Stimulated activated naive B cell treated with anti-CD40 and anti-IgM and Interleukin-4, amounts not matched to agents 10 μg/mL and 1 μg/mL and 100 μg/mL, for 72 hours (primary cell): Measurements from ENCODE around the gene SPATS1.

Source experiments
- ATAC-seq, 2 donors: fragments of 150-1000 bp; cut with Tn5 transposase; replicated peaks; 2 replicates each; pipeline ENCODE4 v1.10.0; 2021; ENCODE audit warnings: moderate library complexity in 1 of 2
- DNase-seq: peaks from one replicate; pipeline ENCODE4 v3.0.0; 2021
- H3K27ac Mint-ChIP-seq: one replicate; pipeline ENCODE4 v1.8.0; 2022; ENCODE audit warnings: mild to moderate bottlenecking, mixed read lengths
- H3K27me3 Mint-ChIP-seq, 2 donors: one replicate each; pipeline ENCODE4 v1.8.0; 2022; ENCODE audit warnings: mixed read lengths in 2 of 2
- H3K36me3 Mint-ChIP-seq, 2 donors: one replicate each; pipeline ENCODE4 v1.8.0; 2022; ENCODE audit warnings: mixed read lengths in 2 of 2, mild to moderate bottlenecking in 1 of 2
- H3K4me1 Mint-ChIP-seq, 2 donors: one replicate each; pipeline ENCODE4 v1.8.0; 2022; ENCODE audit warnings: mixed read lengths in 2 of 2, mild to moderate bottlenecking in 1 of 2
- H3K4me3 Mint-ChIP-seq, 2 donors: one replicate each; pipeline ENCODE4 v1.8.0; 2022; ENCODE audit warnings: mild to moderate bottlenecking in 2 of 2, mixed read lengths in 2 of 2, moderate library complexity in 1 of 2
- H3K9me3 Mint-ChIP-seq, 2 donors: one replicate each; pipeline ENCODE4 v1.8.0; 2022; ENCODE audit warnings: mixed read lengths in 2 of 2, mild to moderate bottlenecking in 1 of 2

SPATS1 gene

DNA sequence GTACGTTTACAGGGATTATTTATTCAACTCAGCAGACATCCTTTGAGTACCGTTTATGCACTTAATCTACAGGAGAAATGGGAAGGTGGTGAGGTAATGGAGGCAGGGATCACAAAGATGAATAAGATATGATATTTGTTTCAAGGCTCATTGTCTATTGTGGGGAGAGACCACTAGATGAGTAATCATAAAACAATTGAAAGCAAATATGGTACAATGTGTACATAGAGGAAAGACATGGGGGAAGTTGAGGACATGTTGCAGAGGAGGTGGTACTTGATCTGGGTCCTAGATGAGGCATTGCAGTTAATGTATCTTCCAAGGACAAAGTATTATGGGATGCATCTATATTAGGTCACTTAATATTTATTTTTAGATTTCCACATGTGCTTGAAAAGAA, 31.3 kb downstream of the SPATS1 start:
- Mint-ChIP-seq H3K4me1 (no peaks in the 10 kb centered on the region), H3K36me3 (no peaks in the 10 kb centered on the region), H3K9me3 (no peaks in the 10 kb centered on the region), H3K27me3 (peaks cover 12 to 24% of the 10 kb centered on the region in 2 donors), H3K4me3 (no peak overlapping the region), H3K27ac (no peak overlapping the region)
- no peak for DNase-seq
- ATAC-seq, result no peak

DNA sequence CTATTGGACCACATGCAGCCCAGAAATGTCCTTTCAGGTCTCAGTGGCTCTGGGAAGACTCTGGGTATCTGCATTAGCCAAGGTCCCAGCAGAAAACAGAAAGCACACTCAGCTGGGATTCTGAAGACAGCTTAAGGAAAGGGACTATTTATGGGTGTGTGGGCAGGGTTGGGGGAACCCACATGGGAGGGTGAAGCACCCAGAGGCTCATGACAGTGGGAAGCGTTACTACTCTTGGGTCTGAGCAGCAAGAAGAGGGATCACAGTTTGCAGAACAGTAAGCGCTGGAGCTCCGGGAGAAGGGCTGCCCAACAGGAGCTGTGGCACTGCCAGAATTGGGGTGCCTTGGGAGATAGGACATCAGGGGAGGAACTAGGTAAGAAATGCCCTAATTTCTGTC, 32.6 kb downstream of the SPATS1 start:
- no peaks in the 10 kb centered on the region for H3K9me3 Mint-ChIP-seq
- peaks cover 16 to 29% of the 10 kb centered on the region in 2 donors for H3K27me3 Mint-ChIP-seq
- no peak for DNase-seq
- no peak overlapping the region for H3K27ac Mint-ChIP-seq
- no peaks in the 10 kb centered on the region for H3K4me1 Mint-ChIP-seq
- no peaks in the 10 kb centered on the region for H3K36me3 Mint-ChIP-seq
- ATAC-seq, result no peak
- H3K4me3 Mint-ChIP-seq, result no peak overlapping the region

DNA sequence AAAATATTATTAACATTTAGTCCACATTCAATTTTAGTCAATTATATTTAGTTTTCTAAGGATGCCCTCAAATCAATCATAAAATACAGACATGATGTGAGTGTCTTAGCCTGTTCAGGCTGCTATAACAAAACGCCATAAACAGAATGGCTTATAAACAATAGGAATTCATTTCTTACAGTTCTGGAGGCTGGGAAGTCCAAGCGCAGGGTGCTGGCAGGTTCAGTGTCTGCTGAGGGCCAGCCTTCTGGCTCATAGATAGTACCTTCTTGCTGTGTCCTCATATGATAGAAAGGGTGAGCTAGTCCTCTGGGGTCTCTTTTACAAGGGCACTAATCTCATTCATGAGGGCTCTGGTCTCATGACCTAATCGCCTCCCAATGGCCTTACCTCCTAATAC, 35.0 kb downstream of the SPATS1 start:
- no peak for DNase-seq
- H3K27me3 Mint-ChIP-seq, result peaks cover 25 to 44% of the 10 kb centered on the region in 2 donors
- no peaks in the 10 kb centered on the region for H3K36me3 Mint-ChIP-seq
- no peak for ATAC-seq
- no peaks in the 10 kb centered on the region for H3K4me1 Mint-ChIP-seq
- no peaks in the 10 kb centered on the region for H3K9me3 Mint-ChIP-seq
- H3K4me3 Mint-ChIP-seq, result no peak overlapping the region
- no peak overlapping the region for H3K27ac Mint-ChIP-seq

DNA sequence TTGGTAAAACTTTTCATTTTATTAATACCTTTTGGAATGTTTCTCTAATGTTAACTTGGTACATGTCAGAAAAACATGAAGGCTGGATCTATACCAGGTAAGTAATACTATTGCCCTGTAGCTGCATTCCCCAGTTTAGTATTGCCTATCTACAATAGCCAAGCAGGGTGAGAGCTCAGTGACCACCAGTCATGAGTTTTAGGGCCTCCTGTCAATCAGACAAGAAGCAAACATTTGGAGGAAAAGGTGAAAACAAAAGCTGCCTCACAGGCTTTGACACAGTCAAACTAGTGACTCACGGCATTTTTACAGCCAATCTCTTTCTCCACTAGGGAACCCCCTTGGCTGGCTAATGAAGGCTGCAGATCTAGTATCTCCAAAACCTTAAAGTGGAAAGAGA, 35.5 kb downstream of the SPATS1 start:
- peaks cover 25 to 44% of the 10 kb centered on the region in 2 donors for H3K27me3 Mint-ChIP-seq
- H3K27ac Mint-ChIP-seq, result no peak overlapping the region
- no peaks in the 10 kb centered on the region for H3K36me3 Mint-ChIP-seq
- no peak for DNase-seq
- no peaks in the 10 kb centered on the region for H3K9me3 Mint-ChIP-seq
- H3K4me3 Mint-ChIP-seq, result no peak overlapping the region
- no peak for ATAC-seq
- H3K4me1 Mint-ChIP-seq, result no peaks in the 10 kb centered on the region

DNA sequence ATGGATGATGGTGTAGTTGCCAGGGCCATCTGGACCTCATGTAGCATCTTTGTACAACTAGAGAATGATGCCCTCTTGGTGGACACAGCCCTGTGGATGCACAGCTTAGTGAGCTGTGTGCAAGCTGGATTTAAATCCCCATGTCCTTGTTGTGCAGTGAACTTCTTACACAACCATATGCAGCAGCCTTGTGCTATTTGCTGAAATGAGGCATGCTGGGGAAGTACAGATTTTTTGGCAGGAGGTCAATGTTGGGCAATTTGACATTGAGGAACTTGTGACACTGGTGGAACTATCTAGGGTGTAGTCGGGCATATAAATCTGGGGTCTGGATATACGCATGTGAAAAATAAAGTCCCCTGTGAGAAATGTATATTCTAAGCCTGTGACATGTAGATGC, 39.3 kb downstream of the SPATS1 start:
- Mint-ChIP-seq H3K9me3 (no peaks in the 10 kb centered on the region), H3K4me1 (peaks cover 0 to 4% of the 10 kb centered on the region in 2 donors), H3K27ac (no peak overlapping the region), H3K36me3 (no peaks in the 10 kb centered on the region), H3K27me3 (peaks cover 13 to 39% of the 10 kb centered on the region in 2 donors), H3K4me3 (no peak overlapping the region)
- ATAC-seq (no peak), DNase-seq (no peak)

DNA sequence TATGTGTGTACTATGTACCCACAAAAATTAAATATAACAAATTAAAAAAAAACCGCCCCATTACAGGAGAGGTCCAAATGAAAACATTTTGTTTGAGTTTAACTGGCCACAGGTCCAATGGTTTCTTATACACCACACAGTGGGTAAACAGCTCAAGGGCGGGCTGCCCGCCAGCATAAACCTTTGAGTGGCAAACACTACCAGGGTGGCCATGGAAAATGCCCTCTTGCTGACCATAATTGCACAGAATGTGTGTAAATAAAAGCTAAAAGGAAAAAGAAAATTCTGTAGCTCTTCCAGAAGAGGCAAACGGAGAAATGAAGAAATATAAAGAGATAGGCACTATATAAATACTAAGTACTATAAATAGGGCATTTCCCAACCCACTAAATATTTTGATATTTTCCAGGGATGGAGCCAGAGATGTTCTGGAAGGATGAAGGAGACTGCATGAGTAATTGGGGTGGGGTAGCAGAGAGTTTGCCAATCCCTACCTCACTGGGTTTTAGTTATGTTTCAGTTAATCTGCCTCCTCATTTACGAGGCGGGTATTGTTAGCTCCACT, 44.0 kb downstream of the SPATS1 start:
- ATAC-seq (no peak), DNase-seq (no peak)
- Mint-ChIP-seq H3K4me3 (peak overlapping the region; percentile 91 to 93), H3K27ac (peak overlapping the region; percentile 97), H3K27me3 (peaks cover 8 to 16% of the 10 kb centered on the region in 2 donors), H3K36me3 (peaks cover 13 to 18% of the 10 kb centered on the region in 2 donors), H3K4me1 (peaks cover 21 to 31% of the 10 kb centered on the region in 2 donors), H3K9me3 (no peaks in the 10 kb centered on the region)

DNA sequence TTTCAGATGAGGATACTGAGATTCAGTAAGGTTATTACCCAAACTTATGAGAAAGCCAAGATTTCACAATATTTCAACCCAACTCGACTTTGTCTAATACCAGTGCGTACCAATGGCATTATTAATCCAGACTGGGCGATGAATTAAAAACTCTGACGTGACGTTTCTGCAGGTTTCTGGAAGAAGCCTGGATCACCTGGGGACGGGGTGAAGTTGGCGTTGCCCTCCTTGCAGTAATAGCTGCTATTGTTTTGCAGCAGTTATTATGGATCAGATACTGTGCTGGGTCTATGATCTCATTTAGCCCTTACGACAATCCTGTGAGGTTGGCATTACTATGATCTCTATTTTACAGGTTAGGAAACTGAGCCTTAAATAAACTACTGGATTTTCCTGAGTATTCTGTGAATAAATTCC, 44.5 kb downstream of the SPATS1 start:
- peak; percentile 8 to 21 for ATAC-seq
- peaks cover 18 to 23% of the 10 kb centered on the region in 2 donors for H3K36me3 Mint-ChIP-seq
- no peak for DNase-seq

DNA sequence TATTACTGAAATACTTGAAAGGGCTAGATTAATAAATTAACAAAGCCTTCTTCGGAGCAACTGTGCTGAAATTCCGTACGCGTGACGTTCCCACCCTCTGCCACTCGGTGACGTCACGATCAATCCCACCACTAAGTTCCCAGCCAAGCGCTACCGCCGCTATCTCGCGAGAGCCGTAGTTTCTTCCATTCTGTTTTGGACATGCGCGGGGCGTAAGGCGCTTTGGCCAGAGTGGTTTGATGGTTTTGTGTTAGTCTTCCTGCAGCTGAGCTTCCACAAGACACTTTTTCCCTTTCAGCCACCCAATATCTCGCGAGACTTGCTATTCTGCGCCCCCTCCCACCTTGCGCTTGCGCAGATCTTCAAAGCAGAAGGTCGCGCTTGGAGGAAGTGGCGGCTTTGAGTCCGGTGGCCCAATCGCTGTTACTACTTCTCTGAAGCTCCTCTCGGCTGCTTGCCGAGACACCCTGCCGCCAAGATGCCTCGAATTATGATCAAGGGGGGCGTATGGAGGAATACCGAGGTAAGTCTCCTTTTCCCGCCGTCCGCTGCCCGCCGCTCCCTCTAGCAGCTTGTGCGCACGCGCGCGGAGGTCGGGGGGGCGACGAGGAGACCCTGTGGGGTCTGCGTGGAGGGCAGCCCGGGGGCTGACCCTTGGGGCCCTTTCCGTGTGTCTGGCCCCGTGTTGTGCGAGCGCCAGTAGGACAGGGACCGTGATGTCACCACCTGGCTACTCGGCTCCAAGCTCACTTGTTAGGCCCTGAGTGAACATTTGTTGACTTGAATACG, 45.1 kb downstream of the SPATS1 start, which contains the start of gene CDC5L:
CDC5L (plus strand) TSS at position 361 of the 789 bp plus-strand sequence; CDS start at position 479, 118 bp downstream.
- Mint-ChIP-seq H3K4me1 (peaks cover 21 to 38% of the 10 kb centered on the region in 2 donors), H3K36me3 (peaks cover 21 to 25% of the 10 kb centered on the region in 2 donors), H3K9me3 (no peaks in the 10 kb centered on the region), H3K4me3 (peak within 1 kb of the TSS; percentile 91 to 93), H3K27me3 (peaks cover 0 to 12% of the 10 kb centered on the region in 2 donors), H3K27ac (peak within 1 kb of the TSS; percentile 97)
- ATAC-seq, result peak; percentile 96 to 97
- DNase-seq, result peak; percentile 97

More for the DNA sequence above, 44.5 kb downstream of the SPATS1 start:
- H3K27ac Mint-ChIP-seq, result peak overlapping the region; percentile 97
- H3K4me1 Mint-ChIP-seq, result peaks cover 21 to 36% of the 10 kb centered on the region in 2 donors
- peak overlapping the region; percentile 91 to 93 for H3K4me3 Mint-ChIP-seq
- peaks cover 3 to 12% of the 10 kb centered on the region in 2 donors for H3K27me3 Mint-ChIP-seq
- H3K9me3 Mint-ChIP-seq, result no peaks in the 10 kb centered on the region

DNA sequence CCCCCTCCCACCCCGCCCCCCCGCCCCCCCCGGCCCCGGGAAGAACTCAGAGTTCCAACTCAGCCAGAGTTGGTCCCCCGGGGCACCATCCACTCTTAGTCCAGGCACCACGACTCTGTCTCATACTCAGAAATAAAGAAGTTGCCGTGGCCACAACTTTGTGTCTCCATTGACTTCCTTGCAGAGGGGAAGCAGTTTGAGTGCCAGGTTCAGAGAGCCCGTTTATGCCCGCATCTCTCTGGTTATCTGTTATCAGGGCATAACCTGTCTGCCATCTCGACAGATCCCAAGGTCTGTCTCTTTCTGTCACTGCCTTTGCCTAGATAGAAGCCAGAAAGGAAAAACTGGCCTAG, 45.7 kb downstream of the SPATS1 start:
- Mint-ChIP-seq H3K36me3 (peaks cover 21 to 25% of the 10 kb centered on the region in 2 donors), H3K27ac (peak overlapping the region; percentile 97), H3K27me3 (peaks cover 0 to 11% of the 10 kb centered on the region in 2 donors), H3K4me3 (peak overlapping the region; percentile 91 to 93), H3K9me3 (no peaks in the 10 kb centered on the region), H3K4me1 (peaks cover 21 to 38% of the 10 kb centered on the region in 2 donors)
- no peak for ATAC-seq
- DNase-seq, result no peak

DNA sequence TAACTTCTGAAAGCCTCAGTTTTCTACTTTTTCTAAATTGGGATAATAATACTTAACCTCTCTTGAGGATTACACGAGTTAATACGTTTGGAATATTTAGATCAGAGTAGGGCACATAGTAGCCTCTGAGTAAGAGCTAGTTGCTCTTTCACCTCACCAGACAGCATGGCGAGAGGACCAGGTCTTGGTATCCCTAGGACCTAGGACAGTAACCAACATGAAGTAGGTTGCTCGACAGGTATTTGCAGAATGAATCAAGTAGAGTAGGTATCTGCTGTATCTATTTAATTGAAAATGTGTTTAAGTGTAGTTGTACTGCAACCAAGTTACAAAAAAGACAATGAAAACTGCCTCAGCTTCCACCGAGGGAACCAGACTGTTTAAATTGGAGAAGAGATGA, 46.4 kb downstream of the SPATS1 start:
- peaks cover 21 to 38% of the 10 kb centered on the region in 2 donors for H3K4me1 Mint-ChIP-seq
- DNase-seq, result no peak
- peaks cover 25 to 30% of the 10 kb centered on the region in 2 donors for H3K36me3 Mint-ChIP-seq

DNA sequence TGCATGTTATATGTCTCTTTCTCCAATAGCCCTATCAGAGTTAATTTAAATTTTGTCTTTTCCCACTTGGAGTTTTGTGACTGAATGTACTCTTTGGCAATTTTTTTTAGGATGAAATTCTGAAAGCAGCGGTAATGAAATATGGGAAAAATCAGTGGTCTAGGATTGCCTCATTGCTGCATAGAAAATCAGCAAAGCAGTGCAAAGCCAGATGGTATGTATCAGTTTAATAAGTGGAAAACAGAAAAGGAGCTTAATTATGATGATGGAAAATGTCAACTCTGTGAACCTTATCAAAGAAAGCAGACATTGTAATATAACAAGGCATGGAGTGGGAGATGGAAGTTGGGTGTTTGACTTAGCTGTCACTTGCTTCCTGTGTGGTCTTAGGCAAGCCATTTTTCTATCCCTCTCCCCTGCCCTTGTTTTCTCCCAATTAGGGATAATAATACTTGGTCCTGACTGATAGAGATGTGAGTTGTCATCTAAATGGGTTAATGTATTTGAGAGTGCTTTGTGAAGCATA, 47.8 kb downstream of the SPATS1 start:
- H3K27ac Mint-ChIP-seq, result no peak overlapping the region
- peaks cover 34 to 40% of the 10 kb centered on the region in 2 donors for H3K36me3 Mint-ChIP-seq
- no peaks in the 10 kb centered on the region for H3K9me3 Mint-ChIP-seq
- H3K27me3 Mint-ChIP-seq, result peaks cover 0 to 4% of the 10 kb centered on the region in 2 donors
- H3K4me1 Mint-ChIP-seq, result peaks cover 21 to 38% of the 10 kb centered on the region in 2 donors
- no peak overlapping the region for H3K4me3 Mint-ChIP-seq
- DNase-seq (no peak), ATAC-seq (no peak)

More for the DNA sequence above, 46.4 kb downstream of the SPATS1 start:
- peaks cover 0 to 5% of the 10 kb centered on the region in 2 donors for H3K27me3 Mint-ChIP-seq
- ATAC-seq, result no peak
- peak overlapping the region; percentile 60 for H3K27ac Mint-ChIP-seq
- peak overlapping the region; percentile 91 to 93 for H3K4me3 Mint-ChIP-seq
- no peaks in the 10 kb centered on the region for H3K9me3 Mint-ChIP-seq
